GM11168 (cell line): ENCODE data around the gene CAMK2D.

ENCODE experiments used
- in situ Hi-C: fragments of 300-500 bp; cut with MboI; formaldehyde crosslinking; loops from one replicate; pipeline ENCODE4 v1.12.0; 2022; ENCODE audit warnings: low sequenced_read_pairs; ENCODE audit not compliant: unreplicated experiment

Gene CAMK2D

DNA sequence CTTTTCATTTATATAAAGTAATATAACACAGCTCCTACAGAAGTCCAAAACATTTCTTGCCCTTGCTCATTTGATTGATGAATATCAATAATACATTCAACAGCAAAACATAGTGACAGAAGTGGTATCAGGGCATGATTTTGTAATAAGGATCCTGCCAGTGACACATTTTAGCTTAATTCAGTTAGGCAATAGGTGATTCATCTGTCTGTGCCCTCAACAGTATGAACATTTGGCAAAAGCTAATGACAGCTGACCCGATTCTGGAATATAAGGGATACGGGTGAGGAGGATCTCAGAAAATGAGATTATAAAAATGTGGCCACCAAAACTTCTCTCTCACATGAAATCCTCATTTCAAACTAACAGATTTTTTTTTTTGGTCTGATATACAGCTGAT is 294.0 kb downstream of the CAMK2D start:
- in situ Hi-C loops = no loop called here

DNA sequence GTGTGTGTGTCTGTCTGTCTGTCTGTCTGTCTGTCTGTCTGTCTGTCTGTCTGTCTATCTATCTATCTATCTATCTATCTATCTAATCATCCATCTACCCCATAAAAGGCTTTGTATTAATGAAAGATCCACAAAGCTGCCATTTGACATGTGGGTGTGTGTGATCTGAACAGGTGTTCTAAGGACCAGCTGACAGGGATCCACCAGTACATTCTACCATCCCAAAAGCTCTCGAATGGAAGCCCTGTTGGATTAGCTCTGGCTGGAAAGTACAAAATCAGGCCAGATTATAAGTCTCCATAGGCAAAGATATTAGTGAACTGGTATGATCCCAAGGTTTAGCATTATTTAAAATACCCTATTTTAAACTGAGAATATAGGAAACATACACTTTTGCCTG is 299.3 kb downstream of the CAMK2D start:
- in situ Hi-C loops = no loop called here

DNA sequence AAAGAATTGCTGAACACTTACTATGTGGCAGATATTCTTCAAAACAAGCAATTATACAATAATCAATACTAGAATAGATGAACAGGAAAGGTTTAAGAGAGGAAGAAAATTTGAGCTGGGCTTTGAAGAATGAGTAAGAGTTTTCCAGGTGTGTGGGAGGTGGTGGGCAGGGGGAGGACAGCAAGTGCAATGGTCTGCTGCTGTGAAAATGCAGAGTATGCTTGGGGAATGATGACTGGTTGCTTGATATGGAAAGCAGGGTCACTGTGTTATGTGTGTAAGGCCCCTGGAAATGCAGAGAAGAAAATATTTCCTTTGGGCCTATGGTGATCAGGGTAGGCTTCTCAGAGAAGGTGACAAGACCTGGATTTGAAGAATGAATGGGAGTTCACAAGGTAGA is 300.3 kb downstream of the CAMK2D start:
- in situ Hi-C loops = no loop called here

DNA sequence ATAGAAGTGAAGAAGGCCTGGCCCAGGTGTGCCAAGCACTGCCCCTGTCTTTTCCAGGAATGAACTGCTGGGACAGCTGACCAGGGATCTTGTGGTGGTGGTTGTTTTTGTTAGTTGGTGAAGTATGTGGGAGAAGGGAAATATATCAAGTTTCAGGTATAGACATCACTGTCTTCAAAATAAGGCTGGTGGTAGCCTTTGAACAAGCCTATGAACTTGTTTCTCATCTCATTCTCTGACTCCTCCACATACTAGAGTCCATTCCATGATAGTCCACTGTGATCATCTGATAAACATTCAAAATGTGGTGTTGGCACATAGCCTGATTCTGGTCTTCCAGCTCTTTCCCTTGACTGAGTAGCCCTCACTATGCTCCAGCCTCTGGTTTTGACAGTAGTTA is 303.7 kb downstream of the CAMK2D start:
- in situ Hi-C loops = no loop called here

DNA sequence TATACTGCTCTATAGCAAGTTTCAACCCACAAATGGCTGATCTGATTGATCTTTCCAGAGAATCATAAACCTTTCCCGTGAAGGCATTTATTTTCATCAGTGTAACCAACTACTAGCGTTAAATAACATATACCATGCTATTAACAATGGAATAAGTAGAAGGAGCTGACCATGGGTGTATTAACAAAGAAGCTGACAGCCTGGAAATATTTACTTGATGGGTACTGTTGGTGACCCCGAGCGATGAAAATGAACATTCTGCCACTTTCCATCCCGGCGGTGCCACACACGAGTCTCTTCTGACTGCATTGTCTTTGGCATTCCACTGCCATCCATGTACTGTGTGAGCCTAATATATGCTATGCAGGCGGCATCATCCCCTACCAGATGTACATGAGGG is 304.4 kb downstream of the CAMK2D start:
- in situ Hi-C loops = no loop called here

DNA sequence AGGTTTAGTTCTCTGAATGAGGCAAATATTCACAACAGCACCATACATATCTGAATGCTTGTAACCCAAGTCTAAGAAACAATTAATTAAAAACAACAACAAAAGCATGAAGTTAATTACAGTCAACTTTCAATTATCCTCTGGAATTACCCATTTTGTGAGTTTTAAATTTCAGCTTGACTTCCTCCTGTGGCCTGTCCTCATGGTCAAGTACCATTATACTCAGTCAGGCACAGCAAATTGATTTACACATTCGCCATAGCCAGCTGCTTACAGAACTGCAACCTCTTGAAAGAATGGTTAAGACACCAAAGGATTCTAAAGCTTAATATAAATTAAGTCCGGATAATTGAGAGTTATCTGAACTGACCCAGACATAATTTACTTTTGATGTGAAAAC is 306.5 kb downstream of the CAMK2D start:
- in situ Hi-C loops = no loop called here

DNA sequence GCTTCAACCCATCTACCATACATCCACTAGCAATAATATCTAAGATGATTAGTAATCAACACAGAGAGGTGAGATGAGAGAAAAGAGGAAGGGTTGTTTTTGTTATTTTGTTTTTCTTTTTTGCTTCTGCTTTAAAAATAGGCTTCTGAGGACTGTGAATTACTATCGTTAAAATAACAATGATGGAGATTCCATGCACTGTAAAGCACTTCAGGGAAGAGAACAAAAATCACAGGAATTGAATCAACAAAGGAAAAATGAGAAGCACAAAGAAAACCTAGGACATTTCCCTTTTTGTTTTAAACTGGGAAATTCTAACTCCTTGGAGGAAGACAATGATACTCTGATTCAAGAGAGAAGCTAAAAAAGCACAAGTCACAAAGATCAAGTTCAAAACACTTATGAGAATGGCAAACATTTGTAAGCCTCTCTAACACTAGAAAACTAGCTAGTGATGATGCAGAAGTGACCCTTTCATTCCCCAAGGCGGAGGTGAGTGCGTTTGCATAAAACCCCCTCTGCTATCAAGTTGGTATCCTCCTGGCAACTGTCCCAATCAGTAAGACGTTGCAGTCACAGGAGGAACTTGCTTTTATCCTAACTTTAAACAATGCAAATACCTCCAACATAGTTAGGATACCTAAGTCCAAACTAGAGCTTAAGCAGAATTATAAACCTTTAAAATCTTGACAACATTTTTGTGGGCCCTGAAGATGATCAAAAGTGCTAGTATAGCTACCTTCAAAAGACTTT is 308.5 kb downstream of the CAMK2D start:
- in situ Hi-C loops = no loop called here

DNA sequence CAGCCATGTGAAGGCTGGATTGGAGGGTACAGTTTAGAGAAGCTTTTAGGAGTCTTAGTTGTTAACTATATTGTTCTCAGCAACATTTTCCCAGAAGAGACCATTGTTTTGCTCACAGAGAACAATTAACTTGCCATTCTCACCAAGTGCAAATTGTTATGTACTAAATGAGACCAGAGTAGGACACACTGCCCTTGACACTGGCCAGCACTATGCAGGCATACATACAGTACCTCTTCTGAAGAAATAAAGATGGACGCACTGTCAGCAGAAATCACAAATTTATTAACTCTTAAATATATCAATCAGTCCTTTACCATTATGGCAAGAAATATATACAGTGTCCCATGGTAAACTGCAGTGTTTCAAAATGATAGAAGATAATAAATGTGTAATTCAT is 309.4 kb downstream of the CAMK2D start:
- in situ Hi-C loops = no loop called here

DNA sequence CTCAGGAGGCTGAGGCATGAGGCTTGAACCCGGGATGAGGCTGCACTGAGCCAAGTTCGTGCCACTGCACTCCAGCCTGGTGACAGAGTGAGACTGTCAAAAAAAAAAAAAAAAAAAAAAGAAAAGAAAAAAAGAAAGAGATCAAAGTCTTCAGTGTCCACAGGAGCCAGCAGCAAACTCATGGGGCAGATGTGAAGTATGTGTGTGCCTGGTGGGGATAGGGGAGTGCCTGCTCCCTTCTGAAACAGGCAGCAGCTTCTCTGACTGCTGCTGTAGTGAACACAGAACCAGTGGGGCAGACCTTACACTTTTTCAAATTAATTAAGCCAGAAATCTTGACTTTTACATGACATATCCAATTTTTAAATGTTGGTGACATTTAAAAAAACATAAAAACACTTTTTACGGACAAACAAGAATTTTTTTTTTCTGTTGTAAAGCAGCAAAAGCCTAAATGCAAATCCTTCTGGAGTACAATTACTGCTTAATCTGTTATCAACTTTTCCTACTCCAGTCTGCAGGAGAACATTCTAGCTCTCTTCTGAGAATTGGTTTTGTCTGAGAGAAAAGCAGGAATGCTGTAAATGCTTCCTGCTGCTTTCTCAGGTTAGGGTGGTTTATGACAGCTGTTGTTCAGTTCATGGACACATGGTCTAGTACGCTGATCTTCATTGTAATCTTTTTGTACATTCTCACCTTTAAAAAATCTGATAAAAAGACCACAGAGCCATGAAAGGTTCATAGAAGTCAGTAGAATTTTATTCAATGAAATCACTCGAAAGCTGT is 311.1 kb downstream of the CAMK2D start:
- in situ Hi-C loops = no loop called here

DNA sequence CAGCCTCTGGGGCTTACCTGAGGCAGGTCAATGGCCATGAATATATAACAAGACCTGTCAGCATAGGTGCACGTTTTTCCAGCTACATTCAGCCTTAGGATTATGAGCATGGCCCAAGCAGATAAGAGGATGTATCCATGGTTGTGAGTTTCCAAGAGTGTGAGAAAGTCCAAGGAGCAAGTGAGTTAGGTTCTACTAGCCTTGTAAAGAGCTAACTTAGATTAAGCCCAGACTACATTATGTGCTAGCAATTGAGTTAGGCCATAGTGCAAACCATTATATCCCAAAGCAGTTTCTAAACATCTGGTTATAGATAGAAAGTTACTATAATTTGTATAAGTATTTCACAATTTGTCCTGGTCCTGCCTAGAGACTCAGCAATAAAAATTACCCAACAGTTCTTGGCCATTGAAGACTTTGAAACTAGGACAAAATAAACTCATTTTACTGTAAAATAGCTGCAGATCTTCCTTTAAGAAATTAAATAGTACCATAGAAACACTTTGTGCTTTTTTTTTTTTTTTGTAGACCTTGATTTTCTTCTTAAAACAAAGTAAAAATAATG is 312.0 kb downstream of the CAMK2D start:
- in situ Hi-C loops = no loop called here

DNA sequence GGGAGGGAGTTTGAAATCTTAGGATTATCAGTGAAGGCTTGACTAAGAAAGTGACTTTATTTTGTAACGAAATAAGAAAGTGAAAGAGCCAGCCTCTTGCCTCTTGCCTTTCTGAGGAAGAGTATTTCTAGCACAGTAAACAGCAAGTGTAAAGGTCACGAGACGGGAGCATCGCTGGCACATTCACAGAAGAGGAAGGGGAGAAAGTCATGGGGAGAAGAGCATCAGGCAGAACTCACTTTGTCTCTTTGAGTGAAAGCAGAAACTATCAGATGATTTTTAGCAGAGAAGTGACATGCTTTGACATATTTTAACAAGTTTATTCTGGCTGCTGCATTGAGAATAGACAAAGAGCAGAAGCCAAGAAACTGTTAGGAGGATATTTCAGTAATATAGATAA is 313.8 kb downstream of the CAMK2D start:
- in situ Hi-C loops = no loop called here

DNA sequence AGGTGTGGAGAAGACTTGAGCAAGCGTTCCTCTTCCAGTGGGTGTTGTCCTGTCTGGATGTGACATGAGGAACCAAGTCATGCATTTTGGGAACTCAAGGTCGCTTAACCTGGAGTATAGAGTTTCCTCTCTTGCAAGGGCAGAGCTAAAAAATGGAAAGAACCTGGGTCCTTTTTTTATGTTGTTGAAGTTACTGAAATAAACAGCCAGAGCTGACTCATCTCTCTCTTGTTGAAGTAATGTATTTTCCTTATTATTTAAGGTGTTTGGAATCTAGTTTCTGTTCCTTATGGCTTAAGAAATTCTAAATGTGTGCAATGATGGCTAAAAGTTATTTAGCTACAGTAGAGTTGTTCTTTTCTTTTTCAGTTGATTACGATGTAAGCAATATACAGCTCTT is 314.5 kb downstream of the CAMK2D start:
- in situ Hi-C loops = no loop called here

DNA sequence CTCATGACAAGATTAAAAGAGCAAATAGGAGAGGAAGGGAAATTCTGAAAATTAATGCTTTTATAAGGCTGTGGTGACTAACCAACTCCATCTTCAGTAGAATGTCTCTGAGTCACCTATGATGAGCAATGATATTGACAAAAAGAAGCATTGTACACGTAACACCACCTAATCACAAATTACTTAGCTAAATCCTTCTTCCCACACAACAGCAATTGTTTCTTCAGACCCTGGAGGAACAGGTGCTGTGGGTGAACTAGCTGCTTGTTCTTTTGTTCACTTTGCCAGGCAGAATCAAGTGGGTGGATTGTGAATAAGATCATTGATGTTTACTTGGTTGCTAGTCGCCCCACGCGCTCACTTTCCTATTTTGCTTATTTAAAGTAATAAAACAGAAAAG is 315.5 kb downstream of the CAMK2D start:
- in situ Hi-C loops = no loop called here

DNA sequence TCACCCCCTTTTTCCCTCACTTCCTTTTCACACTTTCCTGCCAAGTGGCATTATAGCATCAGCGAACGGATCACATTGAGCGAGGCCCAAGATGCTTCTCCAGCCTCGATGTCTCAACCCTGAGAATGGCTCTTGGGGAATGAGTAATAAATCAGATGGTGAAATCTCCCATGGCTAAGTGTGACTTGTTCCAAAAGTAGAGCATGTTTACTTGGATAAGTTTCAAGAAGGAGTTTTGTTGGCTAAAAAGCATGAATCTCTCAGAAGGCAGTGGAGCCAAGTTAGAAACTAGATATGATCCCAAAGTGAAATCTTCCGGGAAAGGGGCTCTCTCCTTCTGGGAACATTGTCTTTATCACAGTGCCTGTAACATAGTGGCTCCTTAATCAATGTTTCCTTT is 316.3 kb downstream of the CAMK2D start:
- in situ Hi-C loops = no loop called here

DNA sequence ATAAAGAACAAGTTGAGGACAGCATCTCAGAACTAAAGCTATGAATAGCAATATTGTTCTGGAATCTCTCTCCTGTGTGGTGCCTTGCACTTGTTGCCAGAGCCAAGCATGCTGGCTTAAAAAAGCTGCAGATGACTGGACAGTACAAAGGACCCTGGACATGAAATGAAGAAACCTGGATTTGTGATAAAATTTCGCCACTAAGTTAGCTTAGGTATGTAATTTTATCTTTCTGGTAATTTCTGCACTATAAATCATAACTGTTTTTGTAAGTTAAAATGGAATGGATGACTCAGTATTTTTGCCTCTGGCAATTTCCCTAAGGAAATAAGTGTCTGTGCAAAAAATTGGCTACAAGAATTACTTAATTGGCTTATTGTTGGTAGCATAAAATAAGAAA is 317.2 kb downstream of the CAMK2D start:
- in situ Hi-C loops = no loop called here

DNA sequence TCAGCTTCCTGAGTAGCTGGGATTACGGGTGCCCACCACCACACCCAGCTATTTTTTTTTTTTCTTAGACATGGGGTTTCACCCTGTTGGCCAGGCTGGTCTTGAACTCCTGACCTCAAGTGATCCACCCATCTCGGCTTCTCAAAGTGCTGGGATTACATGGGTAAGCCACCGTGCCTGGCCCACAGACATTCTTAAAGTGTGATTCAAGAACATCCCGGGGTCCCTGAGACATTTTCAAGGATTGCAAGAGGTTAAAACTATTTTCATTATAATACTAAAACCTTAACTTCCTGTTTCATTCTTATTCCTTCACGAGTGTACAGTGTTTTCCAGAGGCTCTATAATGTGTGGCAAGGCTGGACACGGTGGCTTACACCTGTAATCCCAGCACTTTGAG is 318.7 kb downstream of the CAMK2D start:
- in situ Hi-C loops = no loop called here

DNA sequence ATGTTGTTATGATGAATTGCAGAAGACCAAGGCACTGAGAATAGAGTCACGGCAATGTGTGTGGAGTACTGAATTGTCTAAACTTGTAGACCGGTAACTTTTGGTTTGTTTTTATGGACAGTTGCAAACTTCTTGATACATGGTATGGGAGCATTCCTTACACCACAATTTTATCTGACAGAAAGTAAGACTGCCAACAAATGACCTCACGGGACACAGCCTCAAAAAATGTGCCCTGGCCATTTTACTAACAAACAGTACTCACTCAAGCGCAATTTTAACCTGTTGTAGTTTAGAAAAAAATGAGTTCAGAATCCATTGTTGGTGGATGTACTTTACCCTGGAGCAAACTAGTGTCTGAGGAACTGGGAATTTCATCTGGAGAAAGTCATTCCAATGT is 321.2 kb downstream of the CAMK2D start:
- in situ Hi-C loops = no loop called here

DNA sequence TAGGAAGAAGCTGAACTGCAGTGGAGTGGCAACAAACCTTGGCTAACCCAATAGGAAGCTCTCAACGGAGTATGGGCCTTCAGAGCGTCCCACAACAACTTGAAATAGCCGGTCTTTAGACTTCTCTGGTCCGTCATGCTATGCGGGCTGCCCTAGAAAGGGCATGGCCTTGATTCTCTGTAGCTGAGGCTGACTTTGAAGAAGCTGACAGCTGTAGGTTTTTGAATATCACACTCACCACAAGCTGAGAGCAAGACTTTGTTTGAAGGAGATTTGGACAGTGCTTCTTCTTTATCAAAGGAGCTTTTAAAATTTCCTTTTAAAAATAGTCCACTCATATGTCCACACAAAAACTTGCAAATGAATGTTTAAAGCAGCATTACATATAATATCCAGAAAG is 322.9 kb downstream of the CAMK2D start:
- in situ Hi-C loops = no loop called here

DNA sequence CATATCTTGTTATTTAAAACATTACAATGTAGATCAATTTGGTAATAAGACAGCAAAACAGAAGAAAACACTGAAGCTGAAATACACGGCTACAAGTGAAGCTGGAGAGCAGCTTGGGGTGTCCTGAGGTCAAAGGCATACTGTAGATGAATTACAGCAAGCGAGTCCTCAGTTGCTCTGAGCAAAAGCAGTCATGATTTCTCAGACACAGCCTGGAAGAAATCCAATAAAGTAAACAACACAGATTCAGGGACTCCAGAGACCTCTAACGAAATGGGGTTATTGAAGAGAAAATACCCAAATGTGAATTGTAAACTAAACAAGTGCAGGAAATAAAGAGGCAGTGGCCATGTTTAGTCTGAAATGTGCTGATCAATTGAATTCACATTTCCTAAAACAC is 324.4 kb downstream of the CAMK2D start:
- in situ Hi-C loops = no loop called here

DNA sequence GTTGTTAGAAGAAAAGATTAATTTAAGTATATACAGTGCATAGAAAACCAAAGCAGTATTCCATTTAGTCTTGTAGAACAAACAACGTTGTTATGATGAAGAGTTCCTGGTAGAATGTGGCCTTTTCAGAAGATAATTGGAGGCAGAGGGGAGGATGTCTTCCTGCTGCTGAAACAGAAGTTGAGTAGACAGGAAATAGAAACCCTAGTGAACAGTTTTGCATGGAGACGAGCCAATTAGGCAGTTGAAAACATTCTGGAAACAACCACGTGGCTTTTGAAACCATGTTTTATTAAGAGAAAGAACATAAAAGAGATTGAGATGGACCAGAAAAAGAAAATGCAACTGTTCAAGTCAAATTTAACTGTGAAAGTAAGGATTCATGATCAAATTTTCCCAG is 325.2 kb downstream of the CAMK2D start:
- in situ Hi-C loops = no loop called here

DNA sequence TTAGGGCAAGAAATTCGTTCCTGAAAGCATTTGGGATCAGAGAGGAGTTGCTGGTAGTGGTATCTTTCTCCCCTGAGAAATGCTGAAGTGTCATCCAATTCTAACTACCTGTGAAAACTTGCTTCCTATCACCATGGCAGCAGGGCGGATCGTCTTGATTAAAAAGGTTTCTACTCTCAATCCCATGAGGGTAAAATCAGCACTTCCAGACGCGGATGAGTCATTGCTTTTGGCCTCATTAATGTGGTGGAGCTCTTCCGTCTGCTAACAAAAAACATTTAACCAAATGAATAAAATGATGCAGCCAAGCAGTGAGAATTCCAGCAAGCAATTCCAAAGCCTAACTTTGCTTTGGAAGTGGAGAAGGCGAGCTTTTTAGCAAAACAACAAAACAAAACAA is 325.6 kb downstream of the CAMK2D start:
- in situ Hi-C loops = no loop called here

DNA sequence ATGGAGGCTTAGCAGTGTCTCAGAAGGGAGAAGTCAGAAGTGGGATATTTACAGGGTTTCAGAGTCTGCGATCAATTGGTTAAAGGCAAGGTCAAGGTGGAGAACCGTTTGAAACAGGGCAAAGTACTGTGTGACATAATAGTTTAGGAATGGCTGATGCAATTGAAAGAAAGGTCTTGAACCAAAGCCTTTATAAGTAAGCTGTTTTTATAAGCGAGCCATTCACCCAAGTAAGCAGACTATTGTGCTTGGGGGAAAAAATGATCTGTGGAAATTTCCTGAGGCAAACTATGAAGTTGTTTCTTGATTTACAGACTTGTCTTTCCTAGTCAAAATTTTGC is 327.3 kb downstream of the CAMK2D start:
- in situ Hi-C loops = no loop called here
